ENCODE measurements around the gene MPDZ.

Gene MPDZ

DNA sequence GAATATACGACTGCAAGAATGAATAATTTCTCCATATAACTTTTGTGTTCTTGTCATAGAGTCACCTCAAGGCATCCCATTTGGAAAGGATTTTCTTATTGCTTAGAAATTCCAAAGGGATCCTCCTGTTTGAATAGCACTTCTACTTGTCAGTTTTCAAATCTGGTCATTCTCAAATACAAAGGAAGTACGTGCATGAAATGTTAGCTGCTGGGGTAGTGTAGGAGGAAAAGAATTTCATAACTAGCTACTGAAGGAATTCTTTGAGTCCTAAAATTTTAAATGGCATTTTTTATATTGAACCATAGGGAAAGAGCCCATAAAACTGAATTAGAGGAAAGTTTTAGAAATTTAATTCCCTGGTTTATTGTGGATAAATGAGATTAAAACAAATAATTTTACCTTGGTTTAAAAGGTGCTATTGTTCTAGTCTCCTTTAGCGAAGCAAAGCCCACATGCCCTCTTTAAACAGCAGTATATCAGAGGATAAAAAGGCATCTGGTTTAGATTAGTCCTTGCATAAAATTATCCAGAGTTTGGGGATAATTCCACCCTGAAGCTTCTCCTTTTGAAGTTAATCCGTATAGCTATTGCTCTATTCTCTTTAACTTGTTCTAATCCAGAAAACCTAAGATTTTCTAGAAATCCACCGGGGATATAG is 2.0 kb upstream of the MPDZ start:
- Histone ChIP-seq H3K4me3 (ENCODE audit: low read length in 2 of 2) (no peak overlapping the region), H3K4ac (ENCODE audit: low read length) (no peak overlapping the region), H4K91ac (ENCODE audit: low read depth, low read length, poor library complexity) (no peak overlapping the region), H3K4me2 (ENCODE audit: insufficient read depth, low read length, poor library complexity, severe bottlenecking) (no peak overlapping the region), H2BK120ac (ENCODE audit: low read depth, low read length) (no peak overlapping the region), H2AFZ (ENCODE audit: low read length) (no peak overlapping the region), H2BK12ac (ENCODE audit: low read length) (no peak overlapping the region), H2BK15ac (ENCODE audit: low read length) (no peak overlapping the region), H3K9ac (ENCODE audit: low read depth, low read length, poor library complexity) (no peak overlapping the region), H3K14ac (ENCODE audit: low read length) (no peak overlapping the region), H3K27ac (replicated peaks; ENCODE audit: low read length) (no peak overlapping the region), H3K23ac (ENCODE audit: low read depth, low read length, poor library complexity) (no peak overlapping the region), H3K36me3 (replicated peaks in 1 of 2; ENCODE audit: control insufficient read depth in 2 of 2, insufficient read depth in 2 of 2, low read length in 2 of 2) (no peaks in the 10 kb centered on the region), H3K4me1 (ENCODE audit: control insufficient read depth in 2 of 2, insufficient read depth in 1 of 2, low read depth in 1 of 2, low read length in 2 of 2) (peaks cover 8 to 24% of the 10 kb centered on the region in 2 donors), H3K18ac (ENCODE audit: low read length) (no peak overlapping the region), H4K8ac (ENCODE audit: low read depth, low read length) (no peak overlapping the region), H3K79me1 (ENCODE audit: low read depth, low read length) (peaks cover 1% of the 10 kb centered on the region), H3K27me3 (ENCODE audit: control insufficient read depth in 3 of 3, insufficient read depth in 3 of 3, low read depth in 1 of 3, low read length in 3 of 3) (no peaks in the 10 kb centered on the region), H2AK5ac (ENCODE audit: low read depth, low read length) (no peak overlapping the region), H2BK5ac (ENCODE audit: low read length) (no peak overlapping the region), H3K9me3 (replicated peaks in 1 of 2; ENCODE audit: control insufficient read depth in 2 of 2, insufficient read depth in 1 of 2, low read depth in 1 of 2, low read length in 2 of 2) (peaks cover 0 to 2% of the 10 kb centered on the region in 2 donors)
- no CpG with 5 or more reads among the region's 5 CpGs for WGBS, 2 donors (ENCODE audit: extremely low coverage in 2 of 2, insufficient read length in 2 of 2, insufficient replicate concordance in 1 of 2)
- no peak for DNase-seq (ENCODE audit: low spot score)

DNA sequence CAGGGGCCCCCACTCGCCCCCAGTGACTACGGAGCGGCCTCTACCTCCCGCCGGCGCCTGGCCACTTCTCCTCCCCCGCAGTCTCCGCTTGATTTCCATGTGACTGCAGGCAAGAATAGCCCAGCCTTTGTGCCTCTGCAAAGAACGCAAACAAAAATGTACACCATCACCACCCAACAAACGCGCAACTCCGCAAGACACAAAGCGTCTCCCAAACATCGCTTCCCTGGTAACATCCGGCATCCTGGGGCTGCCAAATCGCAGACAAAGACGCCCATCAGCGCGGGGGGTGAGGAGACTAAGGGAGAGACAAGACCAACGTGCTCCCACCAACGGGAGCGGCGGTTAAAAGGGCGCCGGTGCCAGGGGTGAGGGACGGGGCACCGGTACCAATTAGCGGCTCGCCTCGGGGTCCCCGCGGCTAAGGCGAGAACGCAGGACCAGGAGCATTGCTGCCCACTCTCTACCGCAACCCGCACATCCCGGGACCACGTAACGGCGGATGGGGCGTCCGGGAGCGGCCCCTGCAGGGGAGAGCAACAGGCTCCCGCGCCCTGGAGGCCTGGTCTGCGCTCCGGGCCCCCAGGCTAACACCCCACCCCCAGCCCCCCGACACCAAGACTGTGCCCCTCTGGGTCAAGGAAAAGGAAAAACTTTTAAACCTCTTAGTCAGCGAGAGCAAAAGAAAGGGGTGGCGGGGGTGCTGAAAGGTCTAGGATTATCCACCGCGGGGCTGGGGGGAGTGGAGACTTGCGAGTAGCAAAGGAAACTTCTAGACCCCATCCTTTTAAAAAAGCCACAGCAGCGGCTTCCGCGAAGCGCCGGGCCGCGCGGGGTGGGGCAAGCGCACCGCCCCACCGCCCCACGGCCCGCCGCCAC is 885 bp downstream of the MPDZ start:
- H3K27ac ChIP-seq (replicated peaks; ENCODE audit: low read length), result peak overlapping the region; percentile 78
- H3K18ac ChIP-seq (ENCODE audit: low read length), result peak overlapping the region; percentile 96
- H2BK120ac ChIP-seq (ENCODE audit: low read depth, low read length), result peak overlapping the region; percentile 44
- H4K91ac ChIP-seq (ENCODE audit: low read depth, low read length, poor library complexity), result peak overlapping the region; percentile 19
- H3K27me3 ChIP-seq (ENCODE audit: control insufficient read depth in 3 of 3, insufficient read depth in 3 of 3, low read depth in 1 of 3, low read length in 3 of 3), result no peaks in the 10 kb centered on the region
- H3K4me3 ChIP-seq (ENCODE audit: low read length in 2 of 2), result peak overlapping the region; percentile 78 to 83
- peak overlapping the region; percentile 89 for H3K9ac ChIP-seq (ENCODE audit: low read depth, low read length, poor library complexity)
- peak overlapping the region; percentile 77 for H4K8ac ChIP-seq (ENCODE audit: low read depth, low read length)
- peak overlapping the region; percentile 99 for H2BK15ac ChIP-seq (ENCODE audit: low read length)
- H3K4me1 ChIP-seq (ENCODE audit: control insufficient read depth in 2 of 2, insufficient read depth in 1 of 2, low read depth in 1 of 2, low read length in 2 of 2), result peaks cover 9 to 22% of the 10 kb centered on the region in 2 donors
- peak overlapping the region; percentile 95 for H2AFZ ChIP-seq (ENCODE audit: low read length)
- peak overlapping the region; percentile 72 for H3K4me2 ChIP-seq (ENCODE audit: insufficient read depth, low read length, poor library complexity, severe bottlenecking)
- H3K23ac ChIP-seq (ENCODE audit: low read depth, low read length, poor library complexity), result peak overlapping the region; percentile 75
- no peak overlapping the region for H2BK12ac ChIP-seq (ENCODE audit: low read length)
- H2BK5ac ChIP-seq (ENCODE audit: low read length), result peak overlapping the region; percentile 88
- no peak overlapping the region for H3K4ac ChIP-seq (ENCODE audit: low read length)
- H3K9me3 ChIP-seq (replicated peaks in 1 of 2; ENCODE audit: control insufficient read depth in 2 of 2, insufficient read depth in 1 of 2, low read depth in 1 of 2, low read length in 2 of 2), result peaks cover 0 to 13% of the 10 kb centered on the region in 2 donors
- H3K36me3 ChIP-seq (replicated peaks in 1 of 2; ENCODE audit: control insufficient read depth in 2 of 2, insufficient read depth in 2 of 2, low read length in 2 of 2), result peaks cover 0 to 3% of the 10 kb centered on the region in 2 donors
- peak overlapping the region; percentile 41 for H2AK5ac ChIP-seq (ENCODE audit: low read depth, low read length)
- no peaks in the 10 kb centered on the region for H3K79me1 ChIP-seq (ENCODE audit: low read depth, low read length)
- no peak overlapping the region for H3K14ac ChIP-seq (ENCODE audit: low read length)
- peak; percentile 57 for DNase-seq (ENCODE audit: low spot score)
- no CpG with 5 or more reads among the region's 67 CpGs for WGBS, 2 donors (ENCODE audit: extremely low coverage in 2 of 2, insufficient read length in 2 of 2, insufficient replicate concordance in 1 of 2)

DNA sequence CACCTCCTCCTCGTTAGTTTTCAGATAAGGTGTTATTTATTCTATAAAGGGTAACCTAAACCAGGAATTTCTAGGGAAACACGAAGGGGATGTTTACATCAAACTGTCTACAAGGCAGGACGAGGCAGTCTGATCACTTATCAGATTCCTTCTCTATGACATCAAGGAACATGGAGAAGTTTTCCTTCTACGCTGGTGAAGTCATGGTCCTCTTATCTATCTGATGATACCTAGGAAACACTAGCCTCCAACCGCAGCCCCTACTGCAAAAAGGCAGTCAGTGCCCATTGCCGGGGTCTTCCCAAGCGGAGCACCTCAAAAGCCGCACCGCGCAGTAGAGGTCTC is 1.5 kb downstream of the MPDZ start:
- Histone ChIP-seq H3K4me3 (ENCODE audit: low read length in 2 of 2) (peak overlapping the region; percentile 78 to 83), H2BK5ac (ENCODE audit: low read length) (peak overlapping the region; percentile 88), H4K91ac (ENCODE audit: low read depth, low read length, poor library complexity) (no peak overlapping the region), H2AFZ (ENCODE audit: low read length) (peak overlapping the region; percentile 95), H2BK120ac (ENCODE audit: low read depth, low read length) (peak overlapping the region; percentile 44), H3K27me3 (ENCODE audit: control insufficient read depth in 3 of 3, insufficient read depth in 3 of 3, low read depth in 1 of 3, low read length in 3 of 3) (no peaks in the 10 kb centered on the region), H3K4me1 (ENCODE audit: control insufficient read depth in 2 of 2, insufficient read depth in 1 of 2, low read depth in 1 of 2, low read length in 2 of 2) (peaks cover 9 to 16% of the 10 kb centered on the region in 2 donors), H2AK5ac (ENCODE audit: low read depth, low read length) (peak overlapping the region; percentile 41), H3K18ac (ENCODE audit: low read length) (peak overlapping the region; percentile 96), H3K36me3 (replicated peaks in 1 of 2; ENCODE audit: control insufficient read depth in 2 of 2, insufficient read depth in 2 of 2, low read length in 2 of 2) (peaks cover 0 to 3% of the 10 kb centered on the region in 2 donors), H3K9me3 (replicated peaks in 1 of 2; ENCODE audit: control insufficient read depth in 2 of 2, insufficient read depth in 1 of 2, low read depth in 1 of 2, low read length in 2 of 2) (peaks cover 0 to 13% of the 10 kb centered on the region in 2 donors), H3K14ac (ENCODE audit: low read length) (no peak overlapping the region), H4K8ac (ENCODE audit: low read depth, low read length) (no peak overlapping the region), H3K4me2 (ENCODE audit: insufficient read depth, low read length, poor library complexity, severe bottlenecking) (peak overlapping the region; percentile 72), H3K27ac (replicated peaks; ENCODE audit: low read length) (peak overlapping the region; percentile 78), H3K9ac (ENCODE audit: low read depth, low read length, poor library complexity) (peak overlapping the region; percentile 89), H3K4ac (ENCODE audit: low read length) (no peak overlapping the region), H3K23ac (ENCODE audit: low read depth, low read length, poor library complexity) (peak overlapping the region; percentile 75), H2BK12ac (ENCODE audit: low read length) (no peak overlapping the region), H2BK15ac (ENCODE audit: low read length) (peak overlapping the region; percentile 99), H3K79me1 (ENCODE audit: low read depth, low read length) (no peaks in the 10 kb centered on the region)
- DNase-seq (ENCODE audit: low spot score), result no peak
- no CpG with 5 or more reads among the region's 10 CpGs for WGBS, 2 donors (ENCODE audit: extremely low coverage in 2 of 2, insufficient read length in 2 of 2, insufficient replicate concordance in 1 of 2)

Measured in neuronal stem cell (in vitro differentiated cells).